ENCODE measurements around the gene DUSP16.

The DUSP16 gene

GRCh38 chr12:12445165-12445881 lies 117.3 kb downstream of the DUSP16 start:
- Histone ChIP-seq H3K36me3 (no peaks in the 10 kb centered on the region), H4K20me1 (no peaks in the 10 kb centered on the region), H3K4me1 (peaks cover 24 to 46% (median 38%) of the 10 kb centered on the region in 10 experiments), H3K4me3 (no peak overlapping the region), H3K27me3 (no peaks in the 10 kb centered on the region), H3K27ac (no peak overlapping the region), H3K9ac (no peak overlapping the region), H3K9me3 (replicated peaks in 1 of 11) (no peaks in the 10 kb centered on the region), H3K4me2 (no peak overlapping the region)
- TF ChIP-seq Cebpa-rat (IDR thresholded peaks at IDR 0.05): no peak

GRCh38 chr12:12443431-12443878 lies 119.2 kb downstream of the DUSP16 start:
- Histone ChIP-seq H3K27me3 (no peaks in the 10 kb centered on the region), H3K9me3 (replicated peaks in 1 of 11) (no peaks in the 10 kb centered on the region), H3K4me3 (no peak overlapping the region), H4K20me1 (no peaks in the 10 kb centered on the region), H3K36me3 (peaks cover 0 to 7% (median 0%) of the 10 kb centered on the region in 11 experiments; a peak in 2 of 22 replicates), H3K9ac (no peak overlapping the region), H3K4me2 (peak overlapping the region in 3 of 11 experiments; percentile 11 to 19 (median 18); a peak in 4 of 22 replicates), H3K4me1 (peaks cover 21 to 44% (median 32%) of the 10 kb centered on the region in 10 experiments; a peak in 19 of 20 replicates), H3K27ac (no peak overlapping the region)
- TF ChIP-seq Cebpa-rat (IDR thresholded peaks at IDR 0.05): no peak

GRCh38 chr12:12442548-12443071 lies 120.1 kb downstream of the DUSP16 start:
- Histone ChIP-seq H3K4me2 (peak overlapping the region in 7 of 11 experiments; percentile 4 to 69 (median 48); a peak in 8 of 22 replicates), H3K9ac (no peak overlapping the region)

GRCh38 chr12:12441843-12442461 lies 120.7 kb downstream of the DUSP16 start:
- Histone ChIP-seq H3K36me3 (peaks cover 0 to 13% (median 9%) of the 10 kb centered on the region in 11 experiments; a peak in 19 of 22 replicates), H3K27me3 (no peaks in the 10 kb centered on the region), H3K4me3 (no peak overlapping the region), H3K9ac (no peak overlapping the region), H4K20me1 (no peaks in the 10 kb centered on the region), H3K27ac (peak overlapping the region in 2 of 11 experiments; percentile 17 to 21; a peak in 2 of 22 replicates), H3K9me3 (replicated peaks in 1 of 11) (peaks cover 3 to 10% (median 7%) of the 10 kb centered on the region in 11 experiments; a peak in 21 of 22 replicates), H3K4me1 (peaks cover 13 to 35% (median 25%) of the 10 kb centered on the region in 10 experiments; a peak in 19 of 20 replicates), H3K4me2 (peak overlapping the region in 10 of 11 experiments; percentile 4 to 69 (median 38); a peak in 17 of 22 replicates)
- no peak for TF ChIP-seq Cebpa-rat (IDR thresholded peaks at IDR 0.05)

More at GRCh38 chr12:12442548-12443071, 120.1 kb downstream of the DUSP16 start:
- H3K27ac ChIP-seq: peak overlapping the region in 2 of 11 experiments; percentile 12 to 21; a peak in 2 of 22 replicates
- H4K20me1 ChIP-seq: no peaks in the 10 kb centered on the region
- no peak for TF ChIP-seq Cebpa-rat (IDR thresholded peaks at IDR 0.05)
- H3K4me3 ChIP-seq: no peak overlapping the region
- H3K27me3 ChIP-seq: no peaks in the 10 kb centered on the region
- peaks cover 0 to 3% (median under 1%) of the 10 kb centered on the region in 11 experiments; a peak in 5 of 22 replicates for H3K9me3 ChIP-seq (replicated peaks in 1 of 11)
- peaks cover 20 to 41% (median 31%) of the 10 kb centered on the region in 10 experiments; a peak in 19 of 20 replicates for H3K4me1 ChIP-seq
- peaks cover 0 to 7% (median 3%) of the 10 kb centered on the region in 11 experiments; a peak in 9 of 22 replicates for H3K36me3 ChIP-seq

GRCh38 chr12:12441429-12441807 lies 121.2 kb downstream of the DUSP16 start:
- peaks cover 7 to 15% (median 10%) of the 10 kb centered on the region in 11 experiments; a peak in 21 of 22 replicates for H3K9me3 ChIP-seq (replicated peaks in 1 of 11)
- peaks cover 8 to 30% (median 21%) of the 10 kb centered on the region in 10 experiments; a peak in 19 of 20 replicates for H3K4me1 ChIP-seq
- H3K9ac ChIP-seq: no peak overlapping the region
- H4K20me1 ChIP-seq: no peaks in the 10 kb centered on the region
- H3K36me3 ChIP-seq: peaks cover 0 to 18% (median 14%) of the 10 kb centered on the region in 11 experiments; a peak in 19 of 22 replicates
- H3K4me3 ChIP-seq: no peak overlapping the region
- peak overlapping the region in 2 of 11 experiments; percentile 17 to 31; a peak in 2 of 22 replicates for H3K27ac ChIP-seq
- H3K4me2 ChIP-seq: peak overlapping the region in 8 of 11 experiments; percentile 4 to 69 (median 43); a peak in 15 of 22 replicates
- H3K27me3 ChIP-seq: no peaks in the 10 kb centered on the region
- TF ChIP-seq Cebpa-rat (IDR thresholded peaks at IDR 0.05): no peak

- H3K36me3 ChIP-seq: peaks cover 0 to 24% (median 17%) of the 10 kb centered on the region in 11 experiments; a peak in 19 of 22 replicates
- H4K20me1 ChIP-seq: no peaks in the 10 kb centered on the region
- H3K27me3 ChIP-seq: no peaks in the 10 kb centered on the region
- H3K9ac ChIP-seq: no peak overlapping the region
- H3K4me3 ChIP-seq: no peak overlapping the region
- peaks cover 7 to 16% (median 11%) of the 10 kb centered on the region in 11 experiments; a peak in 21 of 22 replicates for H3K9me3 ChIP-seq (replicated peaks in 1 of 11)
- peaks cover 7 to 30% (median 20%) of the 10 kb centered on the region in 10 experiments; a peak in 18 of 20 replicates for H3K4me1 ChIP-seq
- no peak for TF ChIP-seq Cebpa-rat (IDR thresholded peaks at IDR 0.05)
- peak overlapping the region in 8 of 11 experiments; percentile 4 to 69 (median 43); a peak in 12 of 22 replicates for H3K4me2 ChIP-seq
- peak overlapping the region in 2 of 11 experiments; percentile 17 to 31; a peak in 2 of 22 replicates for H3K27ac ChIP-seq
These were observed 121.8 kb downstream of the DUSP16 start for GRCh38 chr12:12440784-12441428.

- Histone ChIP-seq H3K4me2 (no peak overlapping the region), H3K27ac (no peak overlapping the region), H3K9me3 (replicated peaks in 1 of 11) (peaks cover 7 to 16% (median 11%) of the 10 kb centered on the region in 11 experiments; a peak in 21 of 22 replicates), H4K20me1 (no peaks in the 10 kb centered on the region), H3K36me3 (peaks cover 0 to 25% (median 17%) of the 10 kb centered on the region in 11 experiments; a peak in 19 of 22 replicates), H3K9ac (no peak overlapping the region), H3K4me1 (peaks cover 7 to 30% (median 20%) of the 10 kb centered on the region in 10 experiments; a peak in 18 of 20 replicates), H3K4me3 (no peak overlapping the region), H3K27me3 (no peaks in the 10 kb centered on the region)
- TF ChIP-seq Cebpa-rat (IDR thresholded peaks at IDR 0.05): no peak
These were observed 123.0 kb downstream of the DUSP16 start for GRCh38 chr12:12439636-12440035.

- Histone ChIP-seq H3K4me2 (no peak overlapping the region), H4K20me1 (no peaks in the 10 kb centered on the region), H3K36me3 (peaks cover 0 to 25% (median 17%) of the 10 kb centered on the region in 11 experiments; a peak in 19 of 22 replicates), H3K4me3 (no peak overlapping the region), H3K27me3 (no peaks in the 10 kb centered on the region), H3K9ac (no peak overlapping the region), H3K9me3 (replicated peaks in 1 of 11) (peaks cover 7 to 16% (median 11%) of the 10 kb centered on the region in 11 experiments; a peak in 21 of 22 replicates), H3K4me1 (peaks cover 5 to 15% (median 11%) of the 10 kb centered on the region in 10 experiments; a peak in 18 of 20 replicates), H3K27ac (no peak overlapping the region)
- no peak for TF ChIP-seq Cebpa-rat (IDR thresholded peaks at IDR 0.05)
These were observed 125.8 kb downstream of the DUSP16 start for GRCh38 chr12:12436831-12437345.
